ENCODE results near the gene EFCC1.
A peak's percentile ranks its signal among the peaks of the same experiment; 100 is the strongest.

EFCC1 gene

GRCh38 chr3:129001101-129001805 lies at the start of gene EFCC1:
EFCC1 (plus strand) TSS chr3:129001304; CDS start chr3:129001629, 325 bp downstream.
- H3K4me1 ChIP-seq (ENCODE audit: control insufficient read depth, insufficient read depth, low read length) = peaks cover 7% of the 10 kb centered on the region
- peak within 1 kb of the TSS; percentile 67 for H3K4me3 ChIP-seq (ENCODE audit: low read depth, low read length)
- H3K9ac ChIP-seq (ENCODE audit: low read depth, low read length) = no peak within 1 kb of the TSS
- no peak within 1 kb of the TSS for H3K27ac ChIP-seq (ENCODE audit: low read depth, low read length)
- H3K9me3 ChIP-seq (ENCODE audit: control insufficient read depth, insufficient read depth, low read length) = no peaks in the 10 kb centered on the region
- H3K36me3 ChIP-seq (ENCODE audit: control insufficient read depth, insufficient read depth, low read length) = no peaks in the 10 kb centered on the region
- H3K27me3 ChIP-seq (ENCODE audit: control insufficient read depth, insufficient read depth, low read length) = peaks cover 91% of the 10 kb centered on the region

GRCh38 chr3:128956440-128956839 lies 44.7 kb upstream of the EFCC1 start:
- no peak overlapping the region for H3K27ac ChIP-seq (ENCODE audit: low read depth, low read length)
- H3K9ac ChIP-seq (ENCODE audit: low read depth, low read length) = no peak overlapping the region
- no peaks in the 10 kb centered on the region for H3K4me1 ChIP-seq (ENCODE audit: control insufficient read depth, insufficient read depth, low read length)
- H3K9me3 ChIP-seq (ENCODE audit: control insufficient read depth, insufficient read depth, low read length) = peaks cover 5% of the 10 kb centered on the region; the same call in 1 of the 2 replicates
- no peaks in the 10 kb centered on the region for H3K27me3 ChIP-seq (ENCODE audit: control insufficient read depth, insufficient read depth, low read length)
- no peak overlapping the region for H3K4me3 ChIP-seq (ENCODE audit: low read depth, low read length)
- H3K36me3 ChIP-seq (ENCODE audit: control insufficient read depth, insufficient read depth, low read length) = no peaks in the 10 kb centered on the region

GRCh38 chr3:128965280-128965679 lies 35.8 kb upstream of the EFCC1 start:
- Histone ChIP-seq H3K27me3 (ENCODE audit: control insufficient read depth, insufficient read depth, low read length) (no peaks in the 10 kb centered on the region), H3K27ac (ENCODE audit: low read depth, low read length) (no peak overlapping the region), H3K9me3 (ENCODE audit: control insufficient read depth, insufficient read depth, low read length) (no peaks in the 10 kb centered on the region), H3K4me1 (ENCODE audit: control insufficient read depth, insufficient read depth, low read length) (no peaks in the 10 kb centered on the region), H3K4me3 (ENCODE audit: low read depth, low read length) (no peak overlapping the region), H3K36me3 (ENCODE audit: control insufficient read depth, insufficient read depth, low read length) (no peaks in the 10 kb centered on the region), H3K9ac (ENCODE audit: low read depth, low read length) (no peak overlapping the region)

GRCh38 chr3:128965818-128966217 lies 35.3 kb upstream of the EFCC1 start:
- H3K4me3 ChIP-seq (ENCODE audit: low read depth, low read length) = no peak overlapping the region
- no peak overlapping the region for H3K27ac ChIP-seq (ENCODE audit: low read depth, low read length)
- no peak overlapping the region for H3K9ac ChIP-seq (ENCODE audit: low read depth, low read length)
- no peaks in the 10 kb centered on the region for H3K36me3 ChIP-seq (ENCODE audit: control insufficient read depth, insufficient read depth, low read length)
- H3K27me3 ChIP-seq (ENCODE audit: control insufficient read depth, insufficient read depth, low read length) = no peaks in the 10 kb centered on the region
- no peaks in the 10 kb centered on the region for H3K9me3 ChIP-seq (ENCODE audit: control insufficient read depth, insufficient read depth, low read length)
- H3K4me1 ChIP-seq (ENCODE audit: control insufficient read depth, insufficient read depth, low read length) = no peaks in the 10 kb centered on the region

- Histone ChIP-seq H3K27ac (ENCODE audit: low read depth, low read length) (no peak overlapping the region), H3K36me3 (ENCODE audit: control insufficient read depth, insufficient read depth, low read length) (no peaks in the 10 kb centered on the region), H3K9me3 (ENCODE audit: control insufficient read depth, insufficient read depth, low read length) (no peaks in the 10 kb centered on the region), H3K9ac (ENCODE audit: low read depth, low read length) (no peak overlapping the region), H3K27me3 (ENCODE audit: control insufficient read depth, insufficient read depth, low read length) (no peaks in the 10 kb centered on the region), H3K4me1 (ENCODE audit: control insufficient read depth, insufficient read depth, low read length) (no peaks in the 10 kb centered on the region), H3K4me3 (ENCODE audit: low read depth, low read length) (no peak overlapping the region)
Measured at GRCh38 chr3:128967748-128968355, 33.3 kb upstream of the EFCC1 start.

- Histone ChIP-seq H3K36me3 (ENCODE audit: control insufficient read depth, insufficient read depth, low read length) (no peaks in the 10 kb centered on the region), H3K27ac (ENCODE audit: low read depth, low read length) (no peak overlapping the region), H3K4me3 (ENCODE audit: low read depth, low read length) (no peak overlapping the region), H3K9ac (ENCODE audit: low read depth, low read length) (no peak overlapping the region), H3K9me3 (ENCODE audit: control insufficient read depth, insufficient read depth, low read length) (no peaks in the 10 kb centered on the region), H3K27me3 (ENCODE audit: control insufficient read depth, insufficient read depth, low read length) (no peaks in the 10 kb centered on the region), H3K4me1 (ENCODE audit: control insufficient read depth, insufficient read depth, low read length) (no peaks in the 10 kb centered on the region)
Measured at GRCh38 chr3:128969993-128970739, 30.9 kb upstream of the EFCC1 start.

GRCh38 chr3:128970740-128971047 lies 30.4 kb upstream of the EFCC1 start:
- H3K9me3 ChIP-seq (ENCODE audit: control insufficient read depth, insufficient read depth, low read length) = no peaks in the 10 kb centered on the region
- H3K4me3 ChIP-seq (ENCODE audit: low read depth, low read length) = no peak overlapping the region
- no peak overlapping the region for H3K27ac ChIP-seq (ENCODE audit: low read depth, low read length)
- no peaks in the 10 kb centered on the region for H3K36me3 ChIP-seq (ENCODE audit: control insufficient read depth, insufficient read depth, low read length)
- no peak overlapping the region for H3K9ac ChIP-seq (ENCODE audit: low read depth, low read length)
- no peaks in the 10 kb centered on the region for H3K4me1 ChIP-seq (ENCODE audit: control insufficient read depth, insufficient read depth, low read length)
- H3K27me3 ChIP-seq (ENCODE audit: control insufficient read depth, insufficient read depth, low read length) = no peaks in the 10 kb centered on the region

- Histone ChIP-seq H3K4me1 (ENCODE audit: control insufficient read depth, insufficient read depth, low read length) (no peaks in the 10 kb centered on the region), H3K4me3 (ENCODE audit: low read depth, low read length) (no peak overlapping the region), H3K27ac (ENCODE audit: low read depth, low read length) (no peak overlapping the region), H3K9me3 (ENCODE audit: control insufficient read depth, insufficient read depth, low read length) (no peaks in the 10 kb centered on the region), H3K27me3 (ENCODE audit: control insufficient read depth, insufficient read depth, low read length) (no peaks in the 10 kb centered on the region), H3K9ac (ENCODE audit: low read depth, low read length) (no peak overlapping the region), H3K36me3 (ENCODE audit: control insufficient read depth, insufficient read depth, low read length) (no peaks in the 10 kb centered on the region)
Measured at GRCh38 chr3:128971421-128972100, 29.5 kb upstream of the EFCC1 start.

- H3K36me3 ChIP-seq (ENCODE audit: control insufficient read depth, insufficient read depth, low read length) = no peaks in the 10 kb centered on the region
- H3K4me3 ChIP-seq (ENCODE audit: low read depth, low read length) = no peak overlapping the region
- H3K9ac ChIP-seq (ENCODE audit: low read depth, low read length) = no peak overlapping the region
- H3K27ac ChIP-seq (ENCODE audit: low read depth, low read length) = no peak overlapping the region
- no peaks in the 10 kb centered on the region for H3K4me1 ChIP-seq (ENCODE audit: control insufficient read depth, insufficient read depth, low read length)
- no peaks in the 10 kb centered on the region for H3K9me3 ChIP-seq (ENCODE audit: control insufficient read depth, insufficient read depth, low read length)
- H3K27me3 ChIP-seq (ENCODE audit: control insufficient read depth, insufficient read depth, low read length) = no peaks in the 10 kb centered on the region
Measured at GRCh38 chr3:128973988-128974564, 27.0 kb upstream of the EFCC1 start.

- H3K9me3 ChIP-seq (ENCODE audit: control insufficient read depth, insufficient read depth, low read length) = no peaks in the 10 kb centered on the region
- H3K9ac ChIP-seq (ENCODE audit: low read depth, low read length) = no peak overlapping the region
- no peak overlapping the region for H3K4me3 ChIP-seq (ENCODE audit: low read depth, low read length)
- no peaks in the 10 kb centered on the region for H3K27me3 ChIP-seq (ENCODE audit: control insufficient read depth, insufficient read depth, low read length)
- no peak overlapping the region for H3K27ac ChIP-seq (ENCODE audit: low read depth, low read length)
- H3K4me1 ChIP-seq (ENCODE audit: control insufficient read depth, insufficient read depth, low read length) = no peaks in the 10 kb centered on the region
- no peaks in the 10 kb centered on the region for H3K36me3 ChIP-seq (ENCODE audit: control insufficient read depth, insufficient read depth, low read length)
Measured at GRCh38 chr3:128975276-128975675, 25.8 kb upstream of the EFCC1 start.
